ENCODE measurements around the gene ARAF. TPM values are rescaled to one million over a fixed set of nuclear protein-coding genes. Genes with fewer than 3 reads are reported as not detected.

The ARAF gene
- total and polyA plus RNA-seq, 2 donors, result 12.3 to 45.4 TPM

DNA sequence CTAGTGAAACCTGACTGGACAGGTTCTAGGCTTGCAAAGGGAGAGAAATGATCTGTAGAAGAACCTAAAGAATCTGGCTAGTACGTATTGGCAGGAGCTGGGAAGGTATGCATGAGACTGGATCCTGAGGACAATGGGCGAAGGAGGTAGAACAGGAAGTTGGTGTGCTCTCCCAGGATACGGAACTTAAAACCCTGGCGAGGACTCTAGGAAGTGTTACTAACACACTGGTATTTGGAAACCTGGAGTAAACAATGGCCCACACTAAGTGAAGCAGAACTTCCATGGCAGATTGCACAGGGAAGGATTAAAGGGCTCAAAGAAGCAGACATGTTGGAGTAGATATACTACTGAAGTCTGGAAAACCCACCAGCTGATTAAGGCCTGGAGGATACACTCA lies 49.5 kb downstream of the ARAF start:
- 63% methylated on average over 4 of the region's 4 CpGs for WGBS
- Histone ChIP-seq H3K36me3 (ENCODE audit: insufficient read depth) (no peaks in the 10 kb centered on the region), H3K4me3 (ENCODE audit: low read depth, low read length) (no peak overlapping the region), H3K4me1 (ENCODE audit: insufficient read depth) (no peaks in the 10 kb centered on the region), H3K27ac (ENCODE audit: low read depth) (no peak overlapping the region)
- DNase-seq (ENCODE audit: extremely low spot score), result no peak

DNA sequence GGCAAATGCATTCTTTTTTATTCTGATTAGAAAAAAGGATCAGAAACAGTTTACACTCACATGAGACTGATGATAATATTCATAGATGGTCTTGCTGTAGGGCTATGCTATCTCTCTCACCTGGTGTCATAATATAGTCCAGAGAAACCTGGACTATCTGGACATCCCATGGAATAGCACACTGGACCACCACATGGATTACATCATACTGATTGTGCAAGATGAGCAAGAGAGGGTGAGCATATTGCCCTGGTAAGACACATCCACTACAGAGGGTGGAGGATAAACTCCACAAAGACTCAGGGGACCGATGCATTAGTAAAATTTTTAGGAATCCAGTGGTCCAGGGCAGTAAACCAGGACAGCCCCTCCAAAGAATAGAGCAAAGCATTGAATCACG lies 50.5 kb downstream of the ARAF start:
- H3K4me1 ChIP-seq (ENCODE audit: insufficient read depth), result no peaks in the 10 kb centered on the region
- DNase-seq (ENCODE audit: extremely low spot score), result no peak
- no peaks in the 10 kb centered on the region for H3K36me3 ChIP-seq (ENCODE audit: insufficient read depth)
- no peak overlapping the region for H3K4me3 ChIP-seq (ENCODE audit: low read depth, low read length)
- no peak overlapping the region for H3K27ac ChIP-seq (ENCODE audit: low read depth)
- WGBS, result 93% methylated on average over 2 of the region's 2 CpGs

DNA sequence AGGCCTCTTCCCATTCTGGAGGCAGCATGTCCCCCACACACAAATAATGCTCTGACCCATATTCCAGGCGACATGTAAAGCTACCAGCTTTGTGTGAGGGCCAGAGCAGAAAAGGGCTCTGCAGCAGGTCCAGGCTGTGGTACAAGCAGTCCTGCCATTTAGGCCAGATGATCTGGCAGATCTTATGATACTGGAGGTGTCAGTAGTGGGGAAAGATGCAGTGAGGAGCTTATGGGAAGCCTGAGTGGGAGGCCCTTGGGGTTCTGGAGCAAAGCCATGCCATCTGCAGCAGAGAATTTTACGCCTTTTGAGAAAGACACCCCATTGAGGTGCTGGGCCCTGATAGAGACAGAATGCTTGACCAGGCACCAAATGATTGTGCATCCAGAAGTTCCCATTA lies 50.9 kb downstream of the ARAF start:
- H3K4me3 ChIP-seq (ENCODE audit: low read depth, low read length), result no peak overlapping the region
- no peak overlapping the region for H3K27ac ChIP-seq (ENCODE audit: low read depth)
- 85% methylated on average over 2 of the region's 2 CpGs for WGBS
- H3K36me3 ChIP-seq (ENCODE audit: insufficient read depth), result no peaks in the 10 kb centered on the region
- DNase-seq (ENCODE audit: extremely low spot score), result no peak
- no peaks in the 10 kb centered on the region for H3K4me1 ChIP-seq (ENCODE audit: insufficient read depth)

DNA sequence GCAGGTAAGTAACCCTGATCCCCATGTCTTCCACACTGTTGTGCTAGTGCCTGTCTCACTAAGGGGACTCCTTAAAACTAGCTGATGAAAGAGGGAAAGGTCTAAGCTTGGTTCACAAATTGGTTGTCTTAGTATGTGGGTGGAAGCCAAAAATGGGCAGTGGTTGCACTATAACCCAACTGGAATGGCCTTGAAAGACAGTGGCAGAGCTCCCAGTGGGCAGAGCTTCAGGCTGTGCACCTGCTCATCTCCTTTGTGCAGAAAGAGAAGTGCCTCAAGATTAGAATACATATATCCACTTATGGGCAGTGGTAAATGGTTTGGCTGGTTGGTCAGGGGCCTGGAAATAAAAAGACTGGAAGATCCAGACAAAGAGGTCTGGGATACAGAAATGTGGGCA lies 51.4 kb downstream of the ARAF start:
- Histone ChIP-seq H3K4me3 (ENCODE audit: low read depth, low read length) (no peak overlapping the region), H3K27ac (ENCODE audit: low read depth) (no peak overlapping the region), H3K36me3 (ENCODE audit: insufficient read depth) (no peaks in the 10 kb centered on the region), H3K4me1 (ENCODE audit: insufficient read depth) (no peaks in the 10 kb centered on the region)
- no peak for DNase-seq (ENCODE audit: extremely low spot score)

DNA sequence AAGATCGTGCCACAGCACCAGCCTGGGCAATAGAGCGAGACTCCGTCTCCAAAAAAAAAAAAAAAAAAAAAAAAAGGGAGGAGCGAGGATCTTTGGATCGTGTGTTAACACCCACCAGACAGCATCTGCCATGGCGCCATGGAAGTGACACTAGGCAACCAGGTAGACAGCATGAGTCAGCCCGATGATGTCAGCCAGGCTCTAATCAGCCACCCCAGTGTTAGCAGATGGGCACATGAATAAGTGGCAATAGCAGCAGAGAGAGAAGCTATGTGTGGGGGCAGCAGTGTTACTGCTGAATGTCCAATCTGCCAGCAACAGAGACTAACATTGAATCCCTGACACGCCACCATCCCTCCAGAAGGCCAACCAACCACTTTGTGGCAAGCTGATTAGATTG lies 52.1 kb downstream of the ARAF start:
- Histone ChIP-seq H3K27ac (ENCODE audit: low read depth) (no peak overlapping the region), H3K4me1 (ENCODE audit: insufficient read depth) (no peaks in the 10 kb centered on the region), H3K4me3 (ENCODE audit: low read depth, low read length) (no peak overlapping the region), H3K36me3 (ENCODE audit: insufficient read depth) (no peaks in the 10 kb centered on the region)
- WGBS, result 90% methylated on average over 8 of the region's 8 CpGs
- no peak for DNase-seq (ENCODE audit: extremely low spot score)

DNA sequence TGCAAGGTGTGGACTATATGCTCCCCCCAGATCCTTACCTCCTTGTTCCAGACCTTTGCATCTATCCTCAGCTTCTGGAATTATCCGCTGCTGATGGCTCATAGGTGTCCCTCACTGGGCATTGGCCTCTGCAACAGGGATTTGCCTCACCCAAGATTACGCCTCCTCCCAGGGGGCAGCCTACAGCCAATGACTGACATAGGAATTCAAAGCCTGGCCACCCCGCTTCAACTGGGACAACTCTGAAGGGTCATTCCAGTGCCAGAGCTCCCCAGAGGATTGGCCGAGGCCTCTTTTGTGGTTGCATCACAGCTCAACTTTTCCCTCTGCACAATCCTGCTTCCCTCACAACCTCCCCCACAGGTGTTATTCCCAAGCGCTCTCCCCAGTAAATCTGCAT lies 53.6 kb downstream of the ARAF start:
- Histone ChIP-seq H3K27ac (ENCODE audit: low read depth) (no peak overlapping the region), H3K4me1 (ENCODE audit: insufficient read depth) (no peaks in the 10 kb centered on the region), H3K36me3 (ENCODE audit: insufficient read depth) (no peaks in the 10 kb centered on the region), H3K4me3 (ENCODE audit: low read depth, low read length) (no peak overlapping the region)
- 62% methylated on average over 5 of the region's 5 CpGs for WGBS
- DNase-seq (ENCODE audit: extremely low spot score), result no peak

DNA sequence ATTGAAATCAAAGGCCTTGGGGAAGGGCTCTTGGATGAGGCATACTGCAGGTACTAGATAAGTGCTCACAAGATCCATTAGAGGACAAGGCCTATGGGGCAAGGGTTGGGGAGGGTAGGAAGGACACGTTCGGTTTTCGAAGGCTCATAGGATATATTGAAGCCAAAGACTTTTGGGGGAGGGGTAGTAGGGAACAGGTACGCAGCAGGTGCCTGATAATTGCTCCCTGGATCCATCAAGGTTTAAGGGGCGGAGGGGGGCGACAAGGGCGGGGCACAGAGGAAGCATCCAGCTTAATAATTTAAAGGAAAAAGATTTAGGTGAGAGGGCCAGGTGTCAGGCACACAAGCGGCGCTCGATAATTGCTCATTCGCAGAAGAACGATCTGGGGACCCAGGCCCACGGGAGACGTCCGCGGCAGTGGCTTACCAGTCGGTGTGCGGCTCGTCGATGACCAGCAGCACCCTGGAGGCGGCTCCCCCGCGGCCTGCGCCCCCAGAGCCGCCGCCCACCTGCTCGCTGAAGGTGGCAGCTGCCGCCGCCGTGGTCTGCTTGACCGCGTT lies 58.0 kb downstream of the ARAF start:
- no peak overlapping the region for H3K27ac ChIP-seq (ENCODE audit: low read depth)
- no peak overlapping the region for H3K4me3 ChIP-seq (ENCODE audit: low read depth, low read length)
- 25% methylated on average over 32 of the region's 32 CpGs for WGBS
- H3K36me3 ChIP-seq (ENCODE audit: insufficient read depth), result no peaks in the 10 kb centered on the region
- no peak for DNase-seq (ENCODE audit: extremely low spot score)
- H3K4me1 ChIP-seq (ENCODE audit: insufficient read depth), result no peaks in the 10 kb centered on the region

DNA sequence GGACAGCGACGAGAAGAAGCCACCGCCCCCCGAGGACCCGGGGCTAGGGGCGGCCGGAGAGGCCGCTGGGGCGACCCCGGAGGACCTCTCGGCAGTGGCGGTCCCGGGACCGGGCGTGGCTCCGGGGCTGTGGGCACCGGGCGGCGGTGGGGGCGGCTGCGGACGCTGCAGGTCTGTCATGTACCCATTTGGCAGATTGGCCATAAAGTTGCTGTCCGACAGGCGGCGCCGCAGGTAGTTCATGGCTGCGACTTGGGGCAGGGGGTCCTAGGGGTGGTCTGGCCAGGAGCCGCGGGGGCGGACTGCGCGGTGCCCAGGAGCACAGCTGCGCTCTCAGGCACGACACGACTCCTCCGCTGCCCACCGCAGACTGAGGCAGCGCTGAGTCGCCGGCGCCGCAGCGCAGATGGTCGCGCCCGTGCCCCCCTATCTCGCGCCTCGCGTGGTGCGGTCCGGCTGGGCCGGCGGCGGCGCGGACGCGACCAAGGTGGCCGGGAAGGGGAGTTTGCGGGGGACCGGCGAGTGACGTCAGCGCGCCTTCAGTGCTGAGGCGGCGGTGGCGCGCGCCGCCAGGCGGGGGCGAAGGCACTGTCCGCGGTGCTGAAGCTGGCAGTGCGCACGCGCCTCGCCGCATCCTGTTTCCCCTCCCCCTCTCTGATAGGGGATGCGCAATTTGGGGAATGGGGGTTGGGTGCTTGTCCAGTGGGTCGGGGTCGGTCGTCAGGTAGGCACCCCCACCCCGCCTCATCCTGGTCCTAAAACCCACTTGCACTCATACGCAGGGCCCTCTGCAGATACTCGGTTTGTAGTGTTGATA lies 58.7 kb downstream of the ARAF start, which contains the start of gene SYN1:
Gene SYN1, minus strand, starts transcription at position 372 of the 817 bp plus-strand sequence. Its CDS starts 129 bp downstream, at position 243.
- no peaks in the 10 kb centered on the region for H3K4me1 ChIP-seq (ENCODE audit: insufficient read depth)
- H3K4me3 ChIP-seq (ENCODE audit: low read depth, low read length), result peak within 1 kb of the TSS; percentile 22
- H3K27ac ChIP-seq (ENCODE audit: low read depth), result no peak within 1 kb of the TSS
- no peaks in the 10 kb centered on the region for H3K36me3 ChIP-seq (ENCODE audit: insufficient read depth)
- DNase-seq (ENCODE audit: extremely low spot score), result peak; percentile 26
- 1% methylated on average over 87 of the region's 88 CpGs for WGBS

DNA sequence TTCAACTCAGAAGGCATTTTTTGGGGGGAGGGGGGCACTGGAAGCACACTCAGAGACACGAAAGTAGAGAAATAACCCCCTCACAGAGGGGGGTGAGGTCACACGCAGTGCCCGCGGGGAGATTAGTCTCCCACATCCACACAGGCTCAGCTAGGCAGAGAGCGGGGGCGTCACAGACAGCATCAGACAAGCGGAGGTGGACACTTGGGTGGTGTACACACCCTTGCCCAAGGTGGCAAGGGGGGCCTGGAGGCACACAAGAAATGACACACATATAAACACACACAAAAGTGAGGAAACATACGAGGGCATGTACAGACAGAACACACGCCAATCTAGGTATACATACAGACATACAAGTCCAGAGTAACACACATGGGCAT lies 59.3 kb downstream of the ARAF start:
- 52% methylated on average over 9 of the region's 9 CpGs for WGBS
- Histone ChIP-seq H3K4me3 (ENCODE audit: low read depth, low read length) (no peak overlapping the region), H3K27ac (ENCODE audit: low read depth) (no peak overlapping the region), H3K4me1 (ENCODE audit: insufficient read depth) (no peaks in the 10 kb centered on the region), H3K36me3 (ENCODE audit: insufficient read depth) (no peaks in the 10 kb centered on the region)
- no peak for DNase-seq (ENCODE audit: extremely low spot score)

Small RNA genes lying within 50 kb of the gene (small RNA-seq; reads per million reads assigned to genes)
- not detected for gene MIR4769

Other genes starting within 250 kb of the ARAF start
- gene ZNF157, start 190.6 kb upstream of the ARAF start, total RNA-seq, result 0.53 TPM
- gene ZNF157, start 190.6 kb upstream of the ARAF start, polyA plus RNA-seq, result 0.10 TPM
- 14.5 TPM for gene ZNF41, start 78.0 kb upstream of the ARAF start, total RNA-seq
- 5.1 TPM for gene ZNF41, start 78.0 kb upstream of the ARAF start, polyA plus RNA-seq
- gene TIMP1, start 21.2 kb downstream of the ARAF start, total RNA-seq, result 77.2 TPM
- 555 TPM for gene TIMP1, start 21.2 kb downstream of the ARAF start, polyA plus RNA-seq
- gene SYN1, start 58.7 kb downstream of the ARAF start, total RNA-seq, result 0.63 TPM
- gene SYN1, start 58.7 kb downstream of the ARAF start, polyA plus RNA-seq, result 2.0 TPM
- 0.79 TPM for gene CFP, start 68.7 kb downstream of the ARAF start, total RNA-seq
- gene CFP, start 68.7 kb downstream of the ARAF start, polyA plus RNA-seq, result 3.3 TPM
- gene ELK1, start 89.4 kb downstream of the ARAF start, total RNA-seq, result 8.6 TPM
- 30.2 TPM for gene ELK1, start 89.4 kb downstream of the ARAF start, polyA plus RNA-seq
- 65.8 TPM for gene UXT, start 98.0 kb downstream of the ARAF start, total RNA-seq
- 133 TPM for gene UXT, start 98.0 kb downstream of the ARAF start, polyA plus RNA-seq